HG03469 (cell line): Measurements from ENCODE around the gene HERC2.
"Not testable (repeated sequence)": the region's sequence is repeated elsewhere in the genome, so short reads cannot be mapped to it uniquely, and the experiment has no call there.

Source experiments
- ATAC-seq: cut with Tn5 transposase; IDR thresholded peaks from one replicate; pipeline ENCODE4 v1.9.1; 2021; ENCODE audit warnings: mild to moderate bottlenecking, moderate library complexity, moderate number of reproducible peaks; ENCODE audit not compliant: unreplicated experiment

HERC2 gene

GRCh38 chr15:28136236-28136904 lies 185.6 kb downstream of the HERC2 start:
- ATAC-seq: peak; percentile 99

GRCh38 chr15:28133281-28133680 lies 188.7 kb downstream of the HERC2 start:
- ATAC-seq: no peak

- no peak for ATAC-seq
Observed at GRCh38 chr15:28132524-28133275, 189.3 kb downstream of the HERC2 start.

- no peak for ATAC-seq
Observed at GRCh38 chr15:28131946-28132345, 190.0 kb downstream of the HERC2 start.

- ATAC-seq: no peak
Observed at GRCh38 chr15:28131400-28131799, 190.6 kb downstream of the HERC2 start.

- no peak for ATAC-seq
Observed at GRCh38 chr15:28130651-28131050, 191.3 kb downstream of the HERC2 start.

- no peak for ATAC-seq
Observed at GRCh38 chr15:28129231-28129848, 192.6 kb downstream of the HERC2 start.

GRCh38 chr15:28128031-28128430 lies 193.9 kb downstream of the HERC2 start:
- no peak for ATAC-seq

GRCh38 chr15:28127036-28127435 lies 194.9 kb downstream of the HERC2 start:
- no peak for ATAC-seq

GRCh38 chr15:28125673-28126651 lies 196.0 kb downstream of the HERC2 start:
- ATAC-seq: no peak

GRCh38 chr15:28124841-28125240 lies 197.1 kb downstream of the HERC2 start:
- no peak for ATAC-seq

GRCh38 chr15:28123408-28124023 lies 198.5 kb downstream of the HERC2 start:
- ATAC-seq: no peak

- no peak for ATAC-seq
Observed at GRCh38 chr15:28122038-28122949, 199.7 kb downstream of the HERC2 start.

- ATAC-seq: not testable (repeated sequence)
Observed at GRCh38 chr15:28121577-28121976, 200.4 kb downstream of the HERC2 start.

- ATAC-seq: no peak
Observed at GRCh38 chr15:28120359-28120640, 201.7 kb downstream of the HERC2 start.

- ATAC-seq: no peak
Observed at GRCh38 chr15:28118531-28118930, 203.4 kb downstream of the HERC2 start.

- ATAC-seq: no peak
Observed at GRCh38 chr15:28118083-28118482, 203.9 kb downstream of the HERC2 start.

GRCh38 chr15:28117432-28117990 lies 204.5 kb downstream of the HERC2 start:
- no peak for ATAC-seq
